GM10266 (cell line): Measurements from ENCODE around the gene WDFY2.

Experiments
- DNase-seq: peaks from one replicate; pipeline ENCODE4 v3.0.0; 2012; ENCODE audit errors: extremely low spot score
- CTCF ChIP-seq: IDR thresholded peaks from 2 replicates; pipeline ENCODE4 v1.5.1; 2012; ENCODE audit warnings: mild to moderate bottlenecking, low read depth; ENCODE audit not compliant: control insufficient read depth, insufficient read depth; ENCODE audit errors: missing control alignments

The WDFY2 gene

GRCh38 chr13:51668580-51669195 is 84.4 kb downstream of the WDFY2 start:
- no peak for DNase-seq

GRCh38 chr13:51673165-51673564 is 88.9 kb downstream of the WDFY2 start:
- no peak for DNase-seq
- no peak for TF ChIP-seq CTCF

More at GRCh38 chr13:51668580-51669195, 84.4 kb downstream of the WDFY2 start:
- TF ChIP-seq CTCF, result no peak

- DNase-seq, result no peak
- TF ChIP-seq CTCF, result no peak
Measured at GRCh38 chr13:51674276-51674675, 90.0 kb downstream of the WDFY2 start.

- TF ChIP-seq CTCF, result no peak
- no peak for DNase-seq
Measured at GRCh38 chr13:51675385-51675784, 91.1 kb downstream of the WDFY2 start.

GRCh38 chr13:51675877-51676276 is 91.6 kb downstream of the WDFY2 start:
- no peak for DNase-seq
- TF ChIP-seq CTCF, result no peak

GRCh38 chr13:51676739-51677138 is 92.5 kb downstream of the WDFY2 start:
- no peak for DNase-seq
- no peak for TF ChIP-seq CTCF

GRCh38 chr13:51678420-51678819 is 94.2 kb downstream of the WDFY2 start:
- no peak for DNase-seq
- TF ChIP-seq CTCF, result no peak
